ENCODE data around the gene C8A. TPM values are rescaled to one million over a fixed set of nuclear protein-coding genes. Genes with fewer than 3 reads are reported as not detected.
A peak's percentile ranks its signal among the peaks of the same experiment; 100 is the strongest.

C8A gene
- total and polyA plus RNA-seq, 4 donors, result 144 to 669 (median 275) TPM

DNA sequence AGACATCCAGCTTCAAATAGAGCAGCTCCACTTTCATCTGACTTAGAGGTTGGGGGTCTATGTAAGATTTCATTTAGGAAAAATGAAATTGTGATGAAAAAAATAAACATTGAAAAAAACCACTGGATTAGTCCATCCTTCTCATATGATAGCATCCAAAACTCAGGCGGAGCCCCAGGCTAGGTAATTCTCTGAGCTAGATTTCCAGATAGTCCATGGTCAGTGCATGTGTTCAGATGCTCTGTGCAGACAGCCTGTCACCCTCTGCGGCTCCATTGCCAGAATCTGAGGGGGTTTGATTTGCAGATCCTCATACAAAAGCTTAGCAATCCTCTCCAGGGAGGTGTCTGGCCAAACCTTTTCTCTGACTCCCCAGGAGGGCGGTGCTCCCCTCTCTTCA is 62.0 kb downstream of the C8A start:
- 91% methylated on average over 3 of the region's 3 CpGs for WGBS

DNA sequence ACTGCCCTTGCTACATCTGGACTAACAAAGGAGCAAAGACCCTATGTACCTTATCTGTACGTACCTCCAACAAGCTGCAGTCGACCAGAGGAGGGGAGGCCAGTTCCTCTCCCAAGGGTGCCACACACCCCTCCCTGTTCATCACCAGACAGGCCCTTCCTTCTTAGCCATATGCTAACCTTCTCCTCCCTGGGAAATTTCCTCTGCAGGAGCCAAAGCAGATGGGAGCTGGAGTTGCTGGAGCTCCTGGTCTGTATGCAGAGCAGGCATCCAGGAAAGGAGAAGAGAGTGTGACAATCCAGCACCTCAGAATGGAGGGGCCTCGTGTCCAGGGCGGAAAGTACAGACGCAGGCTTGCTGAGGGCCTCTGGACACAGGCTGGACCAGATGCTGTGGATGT is 62.8 kb downstream of the C8A start:
- Histone ChIP-seq H3K4me1 (ENCODE audit: control insufficient read depth in 4 of 4, insufficient read depth in 4 of 4, low read length in 3 of 4) (peaks cover 7 to 50% (median 25%) of the 10 kb centered on the region in 4 donors), H3K9ac (ENCODE audit: low read depth in 1 of 2, low read length in 2 of 2) (no peak overlapping the region), H3K27ac (ENCODE audit: low read depth in 1 of 2, low read length in 2 of 2) (peak overlapping the region; percentile 91 to 95), H3K27me3 (ENCODE audit: control insufficient read depth in 4 of 4, insufficient read depth in 4 of 4, low read length in 3 of 4) (no peaks in the 10 kb centered on the region), H3K9me3 (ENCODE audit: control insufficient read depth in 4 of 4, low read length in 3 of 4) (no peaks in the 10 kb centered on the region), H3K4me3 (ENCODE audit: low read depth in 1 of 3, low read length in 3 of 3) (no peak overlapping the region), H3K36me3 (ENCODE audit: control insufficient read depth in 4 of 4, insufficient read depth in 3 of 4, low read depth in 1 of 4, low read length in 3 of 4) (peaks cover 0 to 2% (median under 1%) of the 10 kb centered on the region in 4 donors)
- 80% methylated on average over 5 of the region's 5 CpGs for WGBS
- DNase-seq (ENCODE audit: low spot score), result no peak
- TF ChIP-seq RAD21 (IDR thresholded peaks at IDR 0.05) (no peak), TAF1 (conservative IDR thresholded peaks at IDR 0.05) (no peak)

More for the DNA sequence above, 62.0 kb downstream of the C8A start:
- no peak for DNase-seq (ENCODE audit: low spot score)
- peak overlapping the region; percentile 91 to 95 for H3K27ac ChIP-seq (ENCODE audit: low read depth in 1 of 2, low read length in 2 of 2)
- no peak overlapping the region for H3K4me3 ChIP-seq (ENCODE audit: low read depth in 1 of 3, low read length in 3 of 3)
- peaks cover 0 to 2% (median under 1%) of the 10 kb centered on the region in 4 donors for H3K36me3 ChIP-seq (ENCODE audit: control insufficient read depth in 4 of 4, insufficient read depth in 3 of 4, low read depth in 1 of 4, low read length in 3 of 4)
- TF ChIP-seq, protein P1, sequence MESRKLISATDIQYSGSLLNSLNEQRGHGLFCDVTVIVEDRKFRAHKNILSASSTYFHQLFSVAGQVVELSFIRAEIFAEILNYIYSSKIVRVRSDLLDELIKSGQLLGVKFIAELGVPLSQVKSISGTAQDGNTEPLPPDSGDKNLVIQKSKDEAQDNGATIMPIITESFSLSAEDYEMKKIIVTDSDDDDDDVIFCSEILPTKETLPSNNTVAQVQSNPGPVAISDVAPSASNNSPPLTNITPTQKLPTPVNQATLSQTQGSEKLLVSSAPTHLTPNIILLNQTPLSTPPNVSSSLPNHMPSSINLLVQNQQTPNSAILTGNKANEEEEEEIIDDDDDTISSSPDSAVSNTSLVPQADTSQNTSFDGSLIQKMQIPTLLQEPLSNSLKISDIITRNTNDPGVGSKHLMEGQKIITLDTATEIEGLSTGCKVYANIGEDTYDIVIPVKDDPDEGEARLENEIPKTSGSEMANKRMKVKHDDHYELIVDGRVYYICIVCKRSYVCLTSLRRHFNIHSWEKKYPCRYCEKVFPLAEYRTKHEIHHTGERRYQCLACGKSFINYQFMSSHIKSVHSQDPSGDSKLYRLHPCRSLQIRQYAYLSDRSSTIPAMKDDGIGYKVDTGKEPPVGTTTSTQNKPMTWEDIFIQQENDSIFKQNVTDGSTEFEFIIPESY (IDR thresholded peaks at IDR 0.05), result no peak
- TF ChIP-seq RXRA (IDR thresholded peaks at IDR 0.05) (no peak), JUND (IDR thresholded peaks at IDR 0.05) (no peak), GABPA (IDR thresholded peaks at IDR 0.05 in 1 of 2, conservative IDR thresholded peaks at IDR 0.05 in 1 of 2) (no peak), RAD21 (IDR thresholded peaks at IDR 0.05) (no peak), YY1 (IDR thresholded peaks at IDR 0.05) (no peak), FOXA1 (IDR thresholded peaks at IDR 0.05) (no peak), SP1 (IDR thresholded peaks at IDR 0.05) (no peak), HNF4A (conservative IDR thresholded peaks at IDR 0.05) (no peak), HNF4G (IDR thresholded peaks at IDR 0.05) (no peak), FOXA2 (IDR thresholded peaks at IDR 0.05) (no peak)
- TF ChIP-seq, protein P2, sequence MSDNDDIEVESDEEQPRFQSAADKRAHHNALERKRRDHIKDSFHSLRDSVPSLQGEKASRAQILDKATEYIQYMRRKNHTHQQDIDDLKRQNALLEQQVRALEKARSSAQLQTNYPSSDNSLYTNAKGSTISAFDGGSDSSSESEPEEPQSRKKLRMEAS (IDR thresholded peaks at IDR 0.05), result no peak
- TF ChIP-seq, protein P3, sequence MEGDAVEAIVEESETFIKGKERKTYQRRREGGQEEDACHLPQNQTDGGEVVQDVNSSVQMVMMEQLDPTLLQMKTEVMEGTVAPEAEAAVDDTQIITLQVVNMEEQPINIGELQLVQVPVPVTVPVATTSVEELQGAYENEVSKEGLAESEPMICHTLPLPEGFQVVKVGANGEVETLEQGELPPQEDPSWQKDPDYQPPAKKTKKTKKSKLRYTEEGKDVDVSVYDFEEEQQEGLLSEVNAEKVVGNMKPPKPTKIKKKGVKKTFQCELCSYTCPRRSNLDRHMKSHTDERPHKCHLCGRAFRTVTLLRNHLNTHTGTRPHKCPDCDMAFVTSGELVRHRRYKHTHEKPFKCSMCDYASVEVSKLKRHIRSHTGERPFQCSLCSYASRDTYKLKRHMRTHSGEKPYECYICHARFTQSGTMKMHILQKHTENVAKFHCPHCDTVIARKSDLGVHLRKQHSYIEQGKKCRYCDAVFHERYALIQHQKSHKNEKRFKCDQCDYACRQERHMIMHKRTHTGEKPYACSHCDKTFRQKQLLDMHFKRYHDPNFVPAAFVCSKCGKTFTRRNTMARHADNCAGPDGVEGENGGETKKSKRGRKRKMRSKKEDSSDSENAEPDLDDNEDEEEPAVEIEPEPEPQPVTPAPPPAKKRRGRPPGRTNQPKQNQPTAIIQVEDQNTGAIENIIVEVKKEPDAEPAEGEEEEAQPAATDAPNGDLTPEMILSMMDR (IDR thresholded peaks at IDR 0.05; ENCODE audit: low read depth, low read length, missing input control), result no peak
- TF ChIP-seq, protein P4, sequence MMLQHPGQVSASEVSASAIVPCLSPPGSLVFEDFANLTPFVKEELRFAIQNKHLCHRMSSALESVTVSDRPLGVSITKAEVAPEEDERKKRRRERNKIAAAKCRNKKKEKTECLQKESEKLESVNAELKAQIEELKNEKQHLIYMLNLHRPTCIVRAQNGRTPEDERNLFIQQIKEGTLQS (IDR thresholded peaks at IDR 0.05), result no peak
- peaks cover 10 to 57% (median 25%) of the 10 kb centered on the region in 4 donors for H3K4me1 ChIP-seq (ENCODE audit: control insufficient read depth in 4 of 4, insufficient read depth in 4 of 4, low read length in 3 of 4)
- H3K9ac ChIP-seq (ENCODE audit: low read depth in 1 of 2, low read length in 2 of 2), result no peak overlapping the region
- no peaks in the 10 kb centered on the region for H3K9me3 ChIP-seq (ENCODE audit: control insufficient read depth in 4 of 4, low read length in 3 of 4)
- no peaks in the 10 kb centered on the region for H3K27me3 ChIP-seq (ENCODE audit: control insufficient read depth in 4 of 4, insufficient read depth in 4 of 4, low read length in 3 of 4)

DNA sequence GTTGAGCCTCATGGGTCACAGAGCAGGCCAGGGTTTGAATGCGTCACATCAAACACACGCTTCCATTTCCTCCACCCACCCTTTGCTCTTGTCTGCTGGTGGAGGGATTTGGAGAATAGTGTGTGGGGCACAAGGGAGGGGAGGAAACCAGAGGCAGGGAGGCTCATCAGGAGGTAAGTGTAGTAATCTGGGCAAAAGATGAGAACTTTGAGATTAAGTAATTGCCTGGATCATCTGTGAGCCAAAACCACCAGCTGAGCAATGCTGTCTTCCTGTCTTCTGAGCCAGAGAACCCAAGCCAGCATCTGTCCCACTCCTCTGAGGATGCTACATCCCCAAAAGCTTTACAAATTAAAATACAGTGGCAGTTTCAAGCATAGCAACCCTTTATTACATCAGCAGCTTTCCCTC is 66.0 kb downstream of the C8A start:
- Histone ChIP-seq H3K27ac (ENCODE audit: low read depth in 1 of 2, low read length in 2 of 2) (peak overlapping the region; percentile 91 to 95), H3K4me3 (ENCODE audit: low read depth in 1 of 3, low read length in 3 of 3) (no peak overlapping the region), H3K9me3 (ENCODE audit: control insufficient read depth in 4 of 4, low read length in 3 of 4) (no peaks in the 10 kb centered on the region), H3K9ac (ENCODE audit: low read depth in 1 of 2, low read length in 2 of 2) (peak overlapping the region in 1 of 2 donors; percentile 58), H3K4me1 (ENCODE audit: control insufficient read depth in 4 of 4, insufficient read depth in 4 of 4, low read length in 3 of 4) (peaks cover 4 to 42% (median 24%) of the 10 kb centered on the region in 4 donors), H3K27me3 (ENCODE audit: control insufficient read depth in 4 of 4, insufficient read depth in 4 of 4, low read length in 3 of 4) (no peaks in the 10 kb centered on the region), H3K36me3 (ENCODE audit: control insufficient read depth in 4 of 4, insufficient read depth in 3 of 4, low read depth in 1 of 4, low read length in 3 of 4) (peaks cover 0 to 2% (median 0%) of the 10 kb centered on the region in 4 donors)
- no peak for DNase-seq (ENCODE audit: low spot score)
- TF ChIP-seq HNF4A (conservative IDR thresholded peaks at IDR 0.05) (peak; percentile 9 to 41), YY1 (IDR thresholded peaks at IDR 0.05) (no peak), RAD21 (IDR thresholded peaks at IDR 0.05) (peak in 1 of 2 donors; percentile 10), RXRA (IDR thresholded peaks at IDR 0.05) (peak in 1 of 2 donors; percentile 58), NR2F2 (IDR thresholded peaks at IDR 0.05) (no peak)
- TF ChIP-seq, protein P2 (IDR thresholded peaks at IDR 0.05), result peak; percentile 22
- TF ChIP-seq, protein P4 (IDR thresholded peaks at IDR 0.05), result no peak
- WGBS, result 50% methylated on average over 2 of the region's 2 CpGs
